GM12891 (cell line): ENCODE results near the gene DPY19L3. TPM values are rescaled to one million over a fixed set of nuclear protein-coding genes. Genes with fewer than 3 reads are reported as not detected.

Experiments
- DNase-seq: peaks from one replicate; pipeline ENCODE4 v3.0.0; 2011; ENCODE audit warnings: low spot score; ENCODE audit not compliant: insufficient read length
- FAIRE-seq: peaks from 2 replicates; lab custom pipeline; 2011; peaks lifted over from hg19 to GRCh38; lab: Jason Lieb, UNC
- PAX5 ChIP-seq: IDR thresholded peaks from 2 replicates; pipeline ENCODE4 v1.6.1; 2011; ENCODE audit warnings: low read length, moderate library complexity, mild to moderate bottlenecking; ENCODE audit not compliant: insufficient read depth, severe bottlenecking
- POLR2A ChIP-seq: IDR thresholded peaks from 2 replicates; pipeline ENCODE4 v1.6.1; 2011; ENCODE audit warnings: low read depth, low read length, control low read depth
- POLR2AphosphoS5 ChIP-seq: IDR thresholded peaks from 2 replicates; pipeline ENCODE4 v1.6.1; 2011; ENCODE audit warnings: low read depth, low read length, control low read depth
- POU2F2 ChIP-seq: IDR thresholded peaks from 2 replicates; pipeline ENCODE4 v1.6.1; 2011; ENCODE audit warnings: low read depth, mild to moderate bottlenecking, control low read depth, low read length, moderate library complexity
- SPI1 ChIP-seq: IDR thresholded peaks from 2 replicates; pipeline ENCODE4 v1.6.1; 2011; ENCODE audit warnings: low read depth, low read length, control low read depth
- TAF1 ChIP-seq: IDR thresholded peaks from 2 replicates; pipeline ENCODE4 v1.6.1; 2011; ENCODE audit warnings: low read depth, low read length, control low read depth
- polyA plus RNA-seq: library from polyadenylated mRNA; unstranded; fragments of >200 nt; gene quantifications from one replicate; pipeline ENCODE4 v1.2.1, GENCODE V29; 2012; ENCODE audit warnings: low read depth, missing spikeins, inconsistent platforms; ENCODE audit not compliant: missing spikeins

The DPY19L3 gene
- polyA plus RNA-seq: 5.4 TPM

GRCh38 chr19:32405431-32406160 is at the start of gene DPY19L3:
Gene DPY19L3 (plus strand): TSS chr19:32405770. CDS start chr19:32408254, 2,484 bp downstream.
- DNase-seq: peak; percentile 92
- TF ChIP-seq POU2F2 (peak; percentile 78), SPI1 (peak; percentile 67), POLR2A (peak; percentile 96), TAF1 (peak; percentile 89), PAX5 (no peak), POLR2AphosphoS5 (peak; percentile 98)
- peak; percentile 99 for FAIRE-seq

DNA sequence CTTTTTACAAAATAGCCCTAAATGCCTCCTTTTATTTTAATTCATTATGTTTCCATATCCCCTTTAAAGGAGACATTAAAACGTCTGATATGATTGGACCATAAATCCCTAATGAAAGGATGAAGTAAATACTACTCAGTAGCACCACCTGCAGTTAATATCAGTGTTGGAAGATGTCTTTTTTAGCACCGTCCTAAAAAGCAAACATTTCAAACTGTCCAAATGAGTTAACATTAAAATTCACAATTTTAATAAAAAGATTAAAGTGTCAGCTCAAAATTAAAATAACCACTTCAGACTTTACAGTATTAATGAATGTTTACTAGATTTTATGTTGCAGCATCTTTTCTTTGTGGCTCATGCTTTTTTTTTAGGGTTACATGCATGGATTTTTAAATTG is 47.9 kb upstream of the DPY19L3 start:
- TF ChIP-seq POLR2A (no peak), PAX5 (no peak), POLR2AphosphoS5 (no peak), SPI1 (no peak), TAF1 (no peak), POU2F2 (no peak)
- no peak for FAIRE-seq
- no peak for DNase-seq

GRCh38 chr19:32358321-32358720 is 47.2 kb upstream of the DPY19L3 start:
- DNase-seq (no peak), FAIRE-seq (no peak)
- TF ChIP-seq SPI1: no peak
- no peak for TF ChIP-seq POLR2A
- no peak for TF ChIP-seq POLR2AphosphoS5
- TF ChIP-seq PAX5: no peak
- TF ChIP-seq TAF1: no peak
- TF ChIP-seq POU2F2: no peak

DNA sequence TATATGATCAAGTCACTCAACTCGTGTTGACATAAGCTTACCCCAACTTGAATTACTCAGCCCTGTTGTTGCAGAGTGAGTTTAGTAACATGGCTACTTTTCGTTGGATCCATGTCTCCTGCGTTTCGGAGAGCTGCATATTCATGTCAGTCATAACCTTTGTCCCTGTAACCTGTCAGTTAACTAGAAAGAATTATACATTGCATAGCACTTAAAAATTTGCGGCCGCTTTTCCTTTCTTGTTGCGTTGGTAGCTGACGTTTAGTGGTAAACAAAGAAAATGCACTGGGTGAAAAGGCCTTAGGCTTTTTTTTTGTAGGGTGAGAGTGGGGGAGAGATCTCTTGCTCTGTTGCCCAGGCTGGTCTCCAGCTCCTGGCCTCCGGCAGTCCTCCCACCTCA is 46.0 kb upstream of the DPY19L3 start:
- FAIRE-seq: peak; percentile 48
- no peak for TF ChIP-seq PAX5
- no peak for TF ChIP-seq TAF1
- TF ChIP-seq POLR2A: no peak
- TF ChIP-seq POLR2AphosphoS5: no peak
- no peak for TF ChIP-seq SPI1
- no peak for TF ChIP-seq POU2F2
- DNase-seq: no peak

GRCh38 chr19:32361574-32362317 is 43.8 kb upstream of the DPY19L3 start:
- TF ChIP-seq POLR2A (no peak), TAF1 (no peak), POLR2AphosphoS5 (no peak), SPI1 (no peak), PAX5 (no peak), POU2F2 (no peak)
- FAIRE-seq (no peak), DNase-seq (no peak)

DNA sequence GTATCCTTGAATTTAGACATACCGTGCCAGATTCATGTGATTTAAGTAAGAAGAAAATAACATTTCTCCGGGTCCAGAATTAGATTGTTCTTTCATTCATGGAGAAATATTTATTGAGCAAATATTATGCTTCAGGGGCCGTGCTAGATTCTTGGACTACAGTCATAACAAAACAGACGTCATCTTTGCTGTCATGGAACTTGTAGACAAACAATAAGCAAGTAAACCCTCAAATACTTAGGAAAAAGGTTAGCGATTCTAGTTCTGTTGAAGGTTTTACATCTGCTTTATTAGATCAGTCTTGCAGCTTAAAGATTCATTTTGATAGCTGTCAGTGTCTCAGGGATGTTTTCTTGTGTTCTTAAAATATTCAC is 43.3 kb upstream of the DPY19L3 start:
- FAIRE-seq: no peak
- TF ChIP-seq SPI1: no peak
- TF ChIP-seq PAX5: no peak
- TF ChIP-seq TAF1: no peak
- no peak for TF ChIP-seq POLR2A
- no peak for TF ChIP-seq POU2F2
- no peak for TF ChIP-seq POLR2AphosphoS5

DNA sequence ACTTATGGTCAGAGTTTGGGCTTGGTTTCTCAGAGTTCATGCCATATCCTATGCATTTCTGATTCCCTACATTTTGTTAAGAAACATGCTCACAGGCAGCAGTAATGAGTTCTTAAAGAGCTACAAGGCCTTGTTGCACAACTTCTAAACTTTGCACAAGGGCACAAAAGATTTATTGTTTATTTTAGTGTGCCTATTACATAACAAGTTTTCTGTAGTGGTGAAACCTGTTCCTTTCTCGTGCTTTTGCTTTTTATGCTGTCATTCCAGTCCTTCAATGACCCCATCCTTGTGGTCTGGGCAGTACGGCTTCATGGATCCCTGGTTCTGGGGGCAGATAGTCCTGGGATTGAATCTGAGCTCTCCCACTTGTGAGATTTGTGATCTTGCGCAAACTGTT is 42.4 kb upstream of the DPY19L3 start:
- DNase-seq (no peak), FAIRE-seq (no peak)
- TF ChIP-seq TAF1 (no peak), PAX5 (no peak), SPI1 (no peak), POU2F2 (no peak), POLR2AphosphoS5 (no peak), POLR2A (no peak)

More for the DNA sequence above, 43.3 kb upstream of the DPY19L3 start:
- no peak for DNase-seq

DNA sequence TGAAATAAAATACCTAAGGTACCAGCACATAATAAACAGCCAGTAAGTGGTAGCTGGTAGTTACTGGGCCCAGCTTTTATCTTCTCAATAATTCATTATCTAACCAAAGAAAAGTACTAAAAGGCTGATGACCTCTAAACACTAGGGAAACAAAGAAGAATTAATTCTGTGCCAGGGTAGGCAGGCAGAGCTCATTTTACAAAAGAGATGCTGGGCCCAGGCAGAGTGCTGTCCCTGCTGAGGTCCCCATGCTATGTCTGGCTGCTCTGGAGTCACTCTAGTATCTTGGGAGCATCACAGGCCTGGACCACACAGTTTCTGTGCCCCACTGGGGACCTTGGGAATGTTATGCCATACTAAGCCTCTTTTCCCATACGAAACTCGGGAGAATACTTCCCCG is 41.9 kb upstream of the DPY19L3 start:
- DNase-seq (no peak), FAIRE-seq (no peak)
- TF ChIP-seq POLR2A (no peak), POU2F2 (no peak), TAF1 (no peak), POLR2AphosphoS5 (no peak), PAX5 (no peak), SPI1 (no peak)

DNA sequence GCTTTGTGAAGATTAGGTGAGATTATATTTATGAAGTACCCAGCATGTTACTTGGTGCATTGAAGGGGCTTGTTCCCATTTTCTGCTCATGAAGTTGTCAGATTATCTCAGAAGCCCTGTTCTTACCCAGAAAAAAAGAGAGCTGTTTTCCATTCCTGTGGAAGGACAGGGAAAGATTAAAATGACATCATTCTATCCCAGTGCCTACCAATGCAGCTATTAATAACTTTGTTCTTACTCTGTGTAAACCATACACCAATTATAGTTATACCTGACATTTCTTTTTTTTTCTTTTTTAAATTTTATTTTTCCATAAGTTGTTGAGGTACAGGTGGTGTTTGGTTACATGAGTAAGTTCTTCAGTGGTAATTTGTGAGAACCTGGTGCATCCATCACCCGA is 41.5 kb upstream of the DPY19L3 start:
- DNase-seq: no peak
- no peak for TF ChIP-seq SPI1
- TF ChIP-seq POLR2AphosphoS5: no peak
- TF ChIP-seq PAX5: no peak
- no peak for TF ChIP-seq TAF1
- TF ChIP-seq POU2F2: no peak
- TF ChIP-seq POLR2A: no peak
- no peak for FAIRE-seq
